Fibroblast of villous mesenchyme (primary cell): Measurements from ENCODE around the gene ATF2. TPM values are rescaled to one million over a fixed set of nuclear protein-coding genes. Genes with fewer than 3 reads are reported as not detected.

ENCODE experiments used
- DNase-seq: peaks from one replicate; pipeline ENCODE4 v3.0.0-alpha.2; 2010; ENCODE audit warnings: low read depth
- H3K4me3 ChIP-seq: 2 replicates; pipeline ENCODE4 v1.5.1; 2011; ENCODE audit warnings: low read depth, mild to moderate bottlenecking, low read length
- total RNA-seq: library from RNA; depleted of rRNA; stranded (reverse); fragments of >200 nt; gene quantifications from 2 replicates; pipeline ENCODE4 v1.2.3, GENCODE V29; 2012
- TF ChIP-seq, protein P1 (sequence below): IDR thresholded peaks from 2 replicates; pipeline ENCODE4 v1.5.1; 2012; ENCODE audit warnings: low read depth, mild to moderate bottlenecking, low read length; ENCODE audit not compliant: insufficient read depth

Gene ATF2
- total RNA-seq, 1 donor: 92.4 TPM

- TF ChIP-seq, protein P1, sequence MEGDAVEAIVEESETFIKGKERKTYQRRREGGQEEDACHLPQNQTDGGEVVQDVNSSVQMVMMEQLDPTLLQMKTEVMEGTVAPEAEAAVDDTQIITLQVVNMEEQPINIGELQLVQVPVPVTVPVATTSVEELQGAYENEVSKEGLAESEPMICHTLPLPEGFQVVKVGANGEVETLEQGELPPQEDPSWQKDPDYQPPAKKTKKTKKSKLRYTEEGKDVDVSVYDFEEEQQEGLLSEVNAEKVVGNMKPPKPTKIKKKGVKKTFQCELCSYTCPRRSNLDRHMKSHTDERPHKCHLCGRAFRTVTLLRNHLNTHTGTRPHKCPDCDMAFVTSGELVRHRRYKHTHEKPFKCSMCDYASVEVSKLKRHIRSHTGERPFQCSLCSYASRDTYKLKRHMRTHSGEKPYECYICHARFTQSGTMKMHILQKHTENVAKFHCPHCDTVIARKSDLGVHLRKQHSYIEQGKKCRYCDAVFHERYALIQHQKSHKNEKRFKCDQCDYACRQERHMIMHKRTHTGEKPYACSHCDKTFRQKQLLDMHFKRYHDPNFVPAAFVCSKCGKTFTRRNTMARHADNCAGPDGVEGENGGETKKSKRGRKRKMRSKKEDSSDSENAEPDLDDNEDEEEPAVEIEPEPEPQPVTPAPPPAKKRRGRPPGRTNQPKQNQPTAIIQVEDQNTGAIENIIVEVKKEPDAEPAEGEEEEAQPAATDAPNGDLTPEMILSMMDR: no peak
- H3K4me3 ChIP-seq: no peak overlapping the region
- no peak for DNase-seq
Observed at GRCh38 chr2:175175896-175176295, 7.9 kb upstream of the ATF2 start.

- no peak for DNase-seq
- no peak overlapping the region for H3K4me3 ChIP-seq
- TF ChIP-seq, protein P1: no peak
Observed at GRCh38 chr2:175175320-175175719, 7.3 kb upstream of the ATF2 start.

DNA sequence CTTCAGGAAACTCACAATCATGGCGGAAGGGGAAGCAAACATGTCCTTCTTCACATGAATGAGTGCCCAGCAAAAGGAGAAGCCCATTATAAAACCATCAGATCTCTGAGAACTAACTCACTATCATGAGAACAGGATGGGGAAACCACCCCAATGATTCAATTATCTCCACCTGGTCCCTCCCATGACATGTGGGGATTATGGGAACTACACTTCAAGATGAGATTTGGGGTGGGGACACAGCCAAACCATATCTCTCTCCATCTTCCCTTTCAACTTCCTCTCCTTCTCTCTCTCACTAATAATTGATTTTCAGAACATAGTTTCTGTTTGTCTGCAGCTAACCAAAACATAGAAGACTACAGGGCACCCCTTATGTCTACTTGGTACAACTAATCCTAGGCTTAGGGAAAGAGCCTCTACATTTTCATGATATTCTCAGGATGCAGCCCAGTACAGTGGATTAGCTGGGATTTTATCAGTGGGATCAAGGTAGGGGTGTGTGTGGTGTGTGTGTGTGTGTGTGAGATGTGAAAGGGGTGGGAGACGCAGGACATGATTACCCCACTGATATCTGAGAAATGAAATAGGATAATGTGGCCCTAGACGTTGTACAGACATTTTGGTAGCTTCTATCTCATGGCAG, 2.8 kb upstream of the ATF2 start:
- TF ChIP-seq, protein P1: no peak
- H3K4me3 ChIP-seq: no peak overlapping the region
- DNase-seq: no peak

- TF ChIP-seq, protein P1: no peak
- no peak for DNase-seq
- H3K4me3 ChIP-seq: peak overlapping the region; percentile 100
Observed at GRCh38 chr2:175169191-175169590, 1.2 kb upstream of the ATF2 start.

- no peak for DNase-seq
- TF ChIP-seq, protein P1: no peak
- H3K4me3 ChIP-seq: peak overlapping the region; percentile 100
Observed at GRCh38 chr2:175168564-175168945, 552 bp upstream of the ATF2 start.

- TF ChIP-seq, protein P1: no peak
- DNase-seq: peak; percentile 44
- H3K4me3 ChIP-seq: peak overlapping the region; percentile 100
Observed at GRCh38 chr2:175167076-175167791, 769 bp downstream of the ATF2 start.
